ENCODE data around the gene EFHB.
"Not testable (repeated sequence)": the region's sequence is repeated elsewhere in the genome, so short reads cannot be mapped to it uniquely, and the experiment has no call there.

Gene EFHB, protein sequence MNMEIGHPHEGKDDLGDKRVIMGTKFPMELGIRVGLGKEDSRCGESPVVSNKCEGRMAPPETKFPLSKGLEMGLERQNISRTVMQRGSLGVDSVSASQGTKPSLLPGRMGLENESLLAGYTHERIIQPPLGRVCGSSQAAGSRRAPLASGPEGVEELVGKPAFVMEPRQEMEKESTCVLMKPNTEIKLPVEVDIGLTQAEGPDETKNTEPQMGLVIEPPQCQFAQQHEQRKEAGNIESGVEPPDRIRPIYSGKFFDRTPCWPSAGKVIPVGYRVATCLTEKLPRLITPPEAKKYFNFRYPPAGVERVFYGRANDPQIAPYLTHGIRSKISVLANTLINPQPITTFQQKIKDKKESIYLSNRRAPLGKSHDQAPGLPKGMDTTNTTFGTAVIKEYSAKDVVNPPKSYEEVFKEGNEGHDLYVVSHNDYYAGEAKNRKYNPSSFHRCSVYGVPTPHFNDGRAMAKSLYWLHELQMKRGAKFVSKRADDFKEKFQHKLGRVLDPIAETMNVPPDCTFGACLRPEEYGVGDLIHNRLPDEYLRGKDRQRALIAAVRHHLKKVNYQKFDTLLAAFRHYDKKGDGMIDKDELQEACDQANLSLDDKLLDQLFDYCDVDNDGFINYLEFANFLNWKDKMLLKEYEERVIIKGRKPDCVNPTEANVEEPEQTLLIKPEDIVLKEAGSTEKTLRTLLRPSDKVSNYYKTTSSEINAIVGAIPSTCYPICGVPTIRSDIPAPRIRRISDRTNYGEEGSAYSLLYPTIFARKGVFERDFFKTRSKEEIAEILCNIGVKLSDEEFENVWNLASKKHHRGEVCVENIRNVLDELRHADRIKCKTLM

DNA sequence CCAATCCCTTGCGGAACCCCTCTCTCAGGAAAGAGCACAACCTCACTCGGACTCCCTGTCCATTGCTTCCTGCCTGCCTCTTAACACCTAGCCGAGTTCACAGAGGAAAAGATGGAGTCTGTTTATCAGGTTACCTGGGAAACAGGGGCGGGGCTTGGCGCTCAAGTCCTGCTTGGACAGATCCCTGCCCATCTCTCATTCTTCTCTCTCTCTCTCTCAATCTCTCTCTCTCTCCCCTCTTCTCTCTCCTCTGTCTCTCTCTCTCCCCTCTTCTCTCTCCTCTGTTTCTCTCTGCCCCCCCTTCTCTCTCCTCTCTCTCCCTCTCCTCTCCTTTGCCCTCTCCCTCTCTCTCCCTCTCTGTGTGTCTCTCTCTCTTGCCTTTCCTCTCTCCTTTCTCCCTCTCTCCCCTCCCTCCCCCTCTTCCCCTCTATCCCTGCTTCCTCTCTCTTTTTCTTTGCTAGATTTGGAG lies at the start of gene EFHB:
TSS of gene EFHB (minus strand) at position 120 of the 469 bp plus-strand sequence. CDS start 199 bp downstream, outside the sequence.
- DNase-seq: peak; percentile 21

DNA sequence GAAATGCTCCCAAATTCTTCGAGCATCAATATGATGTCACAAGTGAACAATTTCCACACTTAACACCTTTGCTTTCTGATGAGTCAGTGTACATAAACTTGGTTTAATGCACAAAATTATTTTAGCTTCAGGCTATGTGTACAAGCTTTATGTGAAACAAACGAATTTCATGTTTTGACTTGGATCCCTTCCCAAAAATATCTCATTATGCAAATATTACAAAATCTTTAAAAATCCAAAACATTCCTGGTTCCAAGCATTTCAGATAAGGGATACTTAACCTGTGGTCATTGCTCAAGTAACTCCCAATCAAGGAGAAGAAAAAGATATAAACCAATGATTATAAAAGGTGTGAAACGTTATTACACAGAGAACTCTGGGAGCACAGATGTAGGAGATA lies 38.0 kb upstream of the EFHB start:
- no peak for DNase-seq

DNA sequence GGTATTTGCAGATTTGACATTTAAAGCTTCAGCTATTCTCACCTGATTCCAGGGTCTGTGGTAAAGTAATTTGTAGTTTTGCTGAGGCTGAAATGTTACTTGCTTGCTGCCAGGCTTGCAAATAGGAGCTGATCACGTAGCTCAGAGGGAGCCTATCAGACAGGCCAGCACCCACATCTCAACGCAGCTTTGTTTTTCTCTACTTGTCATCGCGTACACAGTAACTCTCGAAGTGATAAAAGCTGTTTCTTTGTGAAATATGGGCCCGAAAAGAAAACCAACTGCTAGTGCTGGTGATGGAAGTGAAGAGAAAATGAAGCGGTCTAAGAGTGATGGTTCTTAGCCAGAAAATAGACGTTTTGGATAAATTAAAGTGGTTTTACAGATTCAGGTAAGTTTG lies 36.3 kb upstream of the EFHB start:
- no peak for DNase-seq

DNA sequence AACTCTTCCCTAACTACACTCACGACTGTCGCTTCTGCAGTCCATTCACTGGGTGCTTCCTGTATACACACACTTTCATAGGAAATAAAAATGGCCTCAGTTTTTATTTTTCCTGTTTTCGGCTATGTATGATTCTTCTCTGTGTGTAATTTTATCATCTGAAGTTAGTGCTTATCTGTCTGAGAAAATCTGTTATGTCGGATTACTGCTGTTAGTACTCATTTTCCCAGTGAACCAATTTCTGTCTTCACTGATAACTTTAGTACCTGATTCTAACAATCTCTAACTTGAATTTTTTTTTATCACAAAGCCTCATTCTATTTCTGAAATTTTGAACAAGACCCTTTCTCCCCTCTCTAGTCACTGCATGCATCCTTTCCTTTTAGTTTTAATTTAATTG lies 33.8 kb upstream of the EFHB start:
- DNase-seq: no peak

DNA sequence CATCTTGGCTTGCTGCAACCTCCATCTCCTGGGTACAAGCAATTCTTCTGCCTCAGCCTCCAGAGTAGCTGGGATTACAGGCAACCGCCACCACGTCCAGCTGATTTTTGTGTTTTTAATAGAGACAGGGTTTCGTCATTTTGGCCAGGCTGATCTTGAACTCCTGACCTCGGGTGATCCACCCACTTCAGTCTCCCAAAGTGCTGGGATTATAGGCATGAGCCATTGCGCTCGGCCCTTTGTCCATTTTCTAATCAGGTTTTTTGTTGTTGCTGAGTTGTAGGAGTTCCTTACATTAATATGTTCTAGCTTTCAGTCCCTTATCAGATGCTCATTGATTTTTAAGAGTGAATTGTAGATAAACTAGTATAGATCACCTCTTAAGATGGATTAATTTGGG lies 33.2 kb upstream of the EFHB start:
- no peak for DNase-seq

DNA sequence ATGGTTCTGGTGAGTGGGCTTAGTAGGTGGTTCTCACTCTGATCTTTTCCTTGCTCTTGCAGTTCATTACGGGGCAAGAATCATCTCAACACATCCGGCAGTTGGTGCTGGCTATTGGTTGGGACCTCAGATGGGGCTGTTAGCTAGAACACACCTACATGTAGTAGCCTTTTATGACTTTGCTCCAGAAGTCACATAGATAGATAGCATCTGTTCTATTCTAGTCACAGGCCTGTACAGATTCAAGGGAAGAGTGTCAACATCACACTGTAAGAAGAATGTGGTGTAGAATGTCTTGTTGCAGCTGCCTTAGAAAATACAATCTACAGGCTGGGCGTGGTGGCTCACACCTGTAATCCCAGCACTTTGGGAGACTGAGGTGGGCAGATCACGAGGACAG lies 27.9 kb upstream of the EFHB start:
- no peak for DNase-seq

DNA sequence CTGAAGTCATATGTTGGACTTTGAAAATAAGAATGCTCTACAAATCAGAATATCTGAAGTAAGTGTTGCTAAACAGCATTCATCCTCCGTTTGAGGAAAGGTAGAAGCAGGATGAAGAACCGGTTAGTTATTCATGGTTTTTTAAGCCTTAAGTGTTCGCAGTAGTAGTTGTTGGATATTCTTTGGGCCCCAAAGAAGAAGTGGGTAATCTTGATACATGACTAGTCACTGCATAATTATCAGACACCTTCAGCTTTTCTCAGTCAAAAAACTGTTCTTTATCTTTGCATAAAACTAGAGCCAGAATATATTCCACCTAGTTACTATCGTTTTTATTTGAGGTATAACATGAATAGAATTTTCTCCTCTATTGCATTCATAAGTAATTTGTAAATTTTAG lies 26.7 kb upstream of the EFHB start:
- DNase-seq: no peak

DNA sequence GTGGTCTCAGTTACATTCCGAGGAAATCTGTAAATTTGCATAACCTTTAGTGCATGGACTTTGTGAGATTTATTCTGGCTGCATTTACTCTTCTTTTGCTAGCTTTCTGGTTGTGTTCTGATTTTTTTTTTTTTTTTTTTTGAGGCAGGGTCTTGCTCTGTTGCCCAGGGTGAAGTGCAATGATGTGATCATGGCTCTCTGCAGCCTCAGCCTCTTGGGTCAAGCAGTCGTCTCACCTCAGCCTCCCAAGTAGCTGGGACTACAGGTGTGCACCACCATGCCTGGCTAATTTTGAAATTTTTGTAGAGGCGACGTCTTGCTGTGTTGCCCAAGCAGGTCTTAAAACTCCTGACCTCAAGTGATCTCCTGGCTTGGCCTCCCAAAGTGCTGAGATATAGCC lies 25.5 kb upstream of the EFHB start:
- DNase-seq: no peak

DNA sequence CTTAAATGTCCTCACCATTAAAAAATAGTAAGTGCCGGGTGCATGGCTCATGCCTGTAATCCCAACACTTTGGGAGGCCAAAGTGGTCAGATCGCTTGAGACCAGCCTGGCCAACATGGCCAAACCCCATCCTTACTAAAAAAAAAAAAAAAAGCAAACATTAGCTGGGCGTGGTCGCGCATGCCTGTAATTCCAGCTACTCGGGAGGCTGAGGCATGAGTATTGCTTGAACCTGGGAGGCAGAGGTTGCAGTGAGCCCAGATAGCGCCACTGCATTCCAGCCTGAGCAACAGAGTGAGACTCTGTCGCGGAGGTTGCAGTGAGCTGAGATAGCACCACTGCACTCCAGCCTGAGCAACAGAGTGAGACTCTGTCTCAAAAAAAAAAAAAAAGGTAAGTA lies 23.3 kb upstream of the EFHB start:
- not testable (repeated sequence) for DNase-seq

DNA sequence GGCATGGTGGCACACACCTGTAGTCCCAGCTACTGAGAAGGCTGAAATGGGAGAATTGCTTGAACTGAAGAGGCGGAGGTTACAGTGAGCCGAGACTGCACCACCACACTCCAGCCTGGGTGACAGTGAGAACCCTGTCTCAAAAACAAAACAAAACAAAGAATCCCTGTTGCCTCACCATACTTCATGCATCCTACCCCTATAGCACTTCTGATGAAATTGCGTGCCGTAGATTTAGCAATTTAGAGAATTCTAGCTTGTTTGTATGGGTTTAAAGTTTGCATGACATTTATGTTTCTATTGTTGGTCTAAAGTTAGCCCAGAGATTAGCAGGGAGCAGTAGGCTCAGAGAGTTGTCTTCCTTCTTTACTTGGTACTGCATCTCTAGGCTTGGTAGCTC lies 20.7 kb upstream of the EFHB start:
- DNase-seq: no peak

DNA sequence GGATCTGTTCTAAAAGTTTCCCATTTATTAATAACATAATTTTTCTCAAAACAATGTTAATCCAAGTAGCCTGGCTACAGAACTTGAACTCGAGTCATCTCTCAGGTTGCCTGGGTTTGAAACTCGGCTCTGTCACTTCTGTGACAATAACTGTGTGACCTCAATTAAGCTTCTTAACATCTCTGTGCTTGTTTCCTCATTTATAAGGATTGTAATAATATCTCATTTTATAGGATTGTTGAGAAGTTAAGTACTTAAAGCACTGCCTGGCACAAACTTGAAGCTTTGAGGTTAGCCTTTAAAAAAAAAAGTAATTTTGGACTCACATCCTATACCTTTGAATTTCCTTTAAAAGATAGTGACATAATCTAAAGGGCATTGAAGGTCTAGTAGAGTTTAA lies 16.3 kb upstream of the EFHB start:
- DNase-seq: no peak

DNA sequence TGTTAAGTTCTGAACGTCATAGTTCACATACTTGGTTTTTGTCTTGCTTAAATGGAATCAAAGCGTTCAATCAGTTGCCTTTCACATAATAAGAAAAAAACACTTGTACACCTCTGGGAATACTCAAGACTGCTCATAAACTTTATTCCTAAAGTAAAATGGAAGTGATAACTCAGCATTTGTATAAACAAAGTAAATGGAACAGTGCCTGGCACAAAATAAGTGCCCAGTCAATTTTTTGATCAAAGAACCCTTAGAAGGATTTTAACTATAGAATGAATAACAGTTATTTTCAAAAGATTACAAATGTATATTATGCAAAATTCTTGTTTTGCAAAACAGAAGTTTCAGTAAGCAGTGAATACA lies 14.2 kb upstream of the EFHB start:
- no peak for DNase-seq

DNA sequence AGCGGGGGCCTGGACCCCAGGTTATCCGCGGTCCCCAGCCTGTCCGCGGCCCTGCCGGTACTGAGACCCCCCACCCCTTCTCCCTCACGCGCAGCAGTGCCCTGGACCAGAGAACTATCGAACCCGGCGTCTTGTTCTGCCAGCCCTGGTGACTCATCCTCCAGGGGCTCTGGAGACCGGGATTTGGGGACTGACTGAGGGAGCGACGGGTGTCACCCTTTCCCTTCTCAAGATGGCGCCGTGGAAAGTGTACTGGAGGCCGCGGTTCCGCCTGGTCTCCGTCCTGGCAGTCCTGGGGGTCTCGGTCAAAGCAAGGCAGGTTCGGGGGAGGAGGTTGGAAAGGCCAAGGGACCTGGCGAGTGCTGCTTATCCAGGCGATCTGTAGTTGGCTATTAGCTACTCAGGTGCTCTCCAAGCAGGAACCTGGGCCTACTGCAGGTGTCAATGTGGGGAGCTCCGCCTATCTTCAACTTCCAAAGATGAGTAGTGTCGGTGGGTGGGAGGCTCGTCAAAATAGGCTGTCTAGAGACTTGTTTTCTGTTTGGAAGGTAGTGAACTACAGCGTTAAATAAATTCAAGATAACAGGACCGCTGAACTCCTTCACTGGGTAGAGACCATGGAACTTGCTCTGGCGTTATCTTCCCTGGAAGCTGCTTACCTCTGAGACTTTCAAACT lies 13.7 kb upstream of the EFHB start:
- DNase-seq: no peak

DNA sequence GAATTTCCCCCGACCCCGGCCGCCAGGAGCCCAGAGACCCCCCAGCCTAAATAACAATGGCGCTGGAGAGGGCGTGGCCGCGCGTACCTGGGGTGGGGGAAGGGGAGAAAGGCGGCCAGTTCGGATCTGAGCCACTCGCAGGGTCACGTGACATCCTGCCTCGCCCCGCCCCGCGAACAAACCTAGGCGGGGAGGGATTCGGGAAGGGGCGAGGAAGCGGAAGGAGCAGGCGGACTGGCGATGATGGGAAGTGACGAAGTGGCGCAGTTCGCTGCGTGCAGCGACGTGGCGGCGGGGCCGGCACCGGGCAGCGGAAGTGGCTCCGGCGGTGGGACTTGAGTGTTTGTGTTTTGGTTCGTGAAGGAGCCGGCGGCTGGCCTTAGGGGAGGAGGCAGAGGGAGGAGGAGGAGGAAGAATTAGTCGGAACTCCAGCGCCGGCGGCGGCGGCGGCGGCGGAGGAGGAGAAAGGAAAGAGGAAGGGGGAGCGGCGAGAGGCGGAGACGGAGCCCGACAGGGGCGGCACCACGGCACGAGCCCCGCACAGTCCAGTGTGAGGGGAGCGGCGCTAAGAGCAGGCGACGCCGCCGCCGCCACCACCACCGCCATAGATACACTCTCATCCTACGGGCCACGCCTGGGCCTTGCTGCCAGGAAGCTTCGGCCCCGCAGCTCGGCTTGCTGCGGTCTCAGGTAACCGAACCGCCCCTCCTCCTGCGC lies 13.0 kb upstream of the EFHB start, which contains the start of gene RAB5A:
TSS of gene RAB5A (plus strand) at position 266 of the 717 bp plus-strand sequence. CDS start 3,802 bp downstream, outside the sequence.
- DNase-seq: peak; percentile 96

DNA sequence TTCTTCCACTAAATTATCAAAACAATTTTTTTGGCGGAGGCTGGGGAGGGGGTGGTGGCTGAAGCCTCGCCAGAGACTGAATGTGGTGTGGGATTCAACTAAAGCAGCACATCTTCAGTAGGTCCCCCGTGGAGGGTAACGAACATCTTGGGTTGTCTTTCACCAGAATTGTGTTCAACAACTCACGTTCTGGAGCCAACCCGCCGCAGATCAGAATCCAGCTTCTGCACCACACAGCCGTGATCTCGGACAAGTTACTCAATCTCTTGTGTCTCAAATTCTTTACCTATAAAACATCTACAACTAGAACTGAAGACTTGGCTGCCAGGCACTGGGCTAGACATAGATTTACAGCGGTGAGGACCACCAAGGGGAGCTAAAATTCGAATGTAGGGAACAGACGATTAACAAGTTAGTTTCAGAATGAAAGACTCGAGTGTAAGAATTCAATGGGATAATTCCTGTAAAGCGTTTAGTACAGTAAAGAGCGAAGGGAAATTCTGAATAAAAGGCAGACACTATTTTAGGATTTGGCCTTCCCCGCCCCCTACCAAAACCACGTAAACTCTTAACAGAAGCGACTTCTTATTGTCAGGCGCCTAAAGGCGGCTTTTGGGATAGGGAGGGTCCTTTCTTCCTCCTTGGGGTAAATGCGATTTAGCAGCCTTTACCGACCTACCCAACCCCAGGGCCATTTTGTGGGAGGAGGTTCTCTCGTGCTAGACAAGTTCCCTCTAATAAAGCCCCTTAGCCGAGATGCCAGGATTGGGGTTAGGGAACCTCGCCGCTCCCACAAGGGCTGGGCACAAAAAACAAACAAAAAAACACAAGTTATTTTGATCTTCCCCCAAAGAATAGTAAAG lies 12.2 kb upstream of the EFHB start:
- DNase-seq: no peak

DNA sequence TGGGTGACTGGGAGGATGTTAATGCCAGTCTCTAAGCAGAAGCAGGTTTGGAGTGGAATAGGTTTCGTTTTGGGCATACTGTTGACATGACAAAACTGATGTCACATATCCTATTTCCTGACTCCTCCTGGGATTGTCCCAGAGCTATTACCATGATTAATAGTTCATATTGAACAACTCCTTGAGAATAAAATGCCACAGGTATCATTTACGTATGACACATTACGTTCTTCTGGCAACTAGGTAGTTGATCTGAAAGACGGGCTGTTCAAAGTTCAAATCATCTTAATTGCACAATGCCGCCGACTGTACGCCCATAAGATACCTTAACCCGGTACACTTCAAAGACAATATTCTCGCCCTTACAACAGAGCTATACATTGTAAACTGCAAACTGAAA lies 11.5 kb upstream of the EFHB start:
- DNase-seq: no peak

DNA sequence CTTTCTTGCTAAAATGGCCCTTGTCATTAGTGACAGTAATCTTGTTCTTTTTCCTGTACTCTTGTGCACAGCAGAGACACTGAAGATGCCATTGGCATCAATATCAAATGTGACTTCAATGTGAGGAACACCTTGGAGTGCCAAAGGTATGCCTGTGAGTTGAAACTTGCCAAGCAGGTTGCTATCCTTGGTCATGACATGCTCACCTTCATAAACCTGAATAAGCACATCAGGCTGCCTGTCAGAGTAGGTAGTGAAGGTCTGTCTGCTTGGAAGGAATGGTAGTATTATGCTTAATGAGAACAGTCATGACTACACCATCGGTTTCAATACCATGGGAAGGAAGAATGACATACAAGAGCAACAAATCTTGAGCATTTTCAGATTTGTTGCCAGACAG lies 6.6 kb upstream of the EFHB start:
- no peak for DNase-seq

DNA sequence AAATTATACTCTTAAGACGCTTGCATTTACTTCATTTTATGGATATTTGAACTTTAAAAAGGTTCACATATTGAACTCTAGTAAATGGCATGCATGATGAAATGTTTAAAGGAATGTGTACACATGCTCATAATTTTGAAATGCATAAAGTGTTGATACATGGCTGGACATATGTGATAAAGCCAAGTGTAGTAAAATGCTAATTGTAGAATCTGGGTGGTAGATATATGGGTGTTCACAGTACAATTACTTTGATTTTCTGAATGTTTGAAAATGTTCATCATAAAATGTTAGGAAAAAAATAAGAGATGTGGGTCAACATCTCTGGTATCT lies 4.2 kb upstream of the EFHB start:
- DNase-seq: no peak

DNA sequence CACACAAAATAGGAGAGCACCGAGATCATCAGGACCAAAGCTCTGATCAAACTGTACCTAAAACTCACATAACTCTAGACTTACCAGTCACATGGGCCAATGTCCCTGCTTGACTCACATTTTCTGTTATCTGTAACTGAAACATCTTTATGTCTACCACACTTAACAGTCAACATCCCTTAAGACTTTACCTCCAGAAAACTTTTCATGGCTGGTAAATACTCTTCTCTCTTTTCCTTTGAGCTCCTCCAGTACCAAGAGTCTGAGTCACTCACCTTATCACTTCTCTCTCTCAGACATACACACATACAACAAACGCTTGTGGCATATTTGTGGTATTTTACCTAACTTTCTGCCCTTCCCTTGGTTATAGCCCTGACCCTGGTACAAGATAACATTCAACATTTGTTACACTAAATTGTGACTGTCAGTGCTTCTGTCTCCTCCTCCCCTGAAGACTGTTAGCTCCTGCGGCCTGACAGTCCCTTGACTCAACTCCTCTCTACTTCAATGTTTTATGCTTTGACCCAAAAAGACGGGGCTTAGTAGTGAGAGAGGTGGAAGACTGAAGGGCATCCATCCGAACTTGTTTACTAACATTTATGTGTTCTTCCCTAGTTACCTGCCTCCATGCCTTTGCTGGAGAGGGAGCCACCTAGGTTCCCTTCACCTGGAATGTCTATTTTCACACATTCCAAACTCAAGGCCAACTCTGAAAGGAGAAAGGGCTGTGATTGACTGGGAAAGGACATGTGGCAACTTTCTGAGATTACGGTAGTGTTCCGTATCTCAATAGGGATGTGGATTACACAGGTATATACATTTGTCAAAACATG lies 3.7 kb upstream of the EFHB start:
- DNase-seq: no peak

DNA sequence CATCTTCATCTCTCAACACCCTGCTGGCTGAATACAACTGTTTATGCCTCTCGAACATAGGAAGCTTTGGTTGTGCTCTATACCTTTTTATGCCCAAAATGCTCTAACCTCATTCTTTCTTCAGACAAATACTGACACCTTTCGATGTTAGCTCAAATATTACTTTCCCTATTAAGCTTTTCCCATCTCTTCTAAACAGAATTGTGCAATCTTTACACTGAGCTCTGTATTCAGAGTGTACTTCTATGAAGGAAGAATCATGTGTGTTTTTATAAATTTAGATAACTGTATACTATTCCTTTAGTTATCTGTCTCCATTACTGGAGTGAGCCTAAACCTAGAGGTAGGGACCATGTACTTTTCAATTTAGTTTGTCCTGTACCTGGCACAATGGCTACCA lies 1.6 kb downstream of the EFHB start:
- DNase-seq: no peak

DNA sequence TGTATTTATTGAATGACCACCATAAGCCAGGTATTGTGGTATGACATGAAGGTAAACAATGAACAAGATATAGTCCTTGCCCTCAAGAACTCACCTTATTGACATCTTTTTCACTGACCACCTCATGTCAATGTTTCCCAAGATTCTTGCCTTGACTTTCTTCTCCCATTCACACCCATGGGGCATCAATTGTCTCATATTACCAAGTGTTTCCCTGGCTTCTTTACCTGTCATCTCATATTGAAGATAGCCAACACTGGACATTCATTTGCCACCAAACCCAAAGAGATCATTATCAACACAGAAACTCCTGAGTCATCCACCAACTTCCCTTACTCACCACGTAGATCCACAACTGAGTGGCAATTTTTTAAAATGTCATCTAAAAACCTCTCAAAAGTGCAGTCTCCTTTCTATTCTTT lies 2.2 kb downstream of the EFHB start:
- no peak for DNase-seq

Measured in NCI-H1092 (cell line).